Lower leg skin (tissue), 3 donors: ENCODE results near the gene ZMIZ2.

Experiments used
- CTCF ChIP-seq, 3 donors: fragments of 450-650 bp; IDR thresholded peaks; one replicate each; pipeline ENCODE4 v1.5.1; 2016; ENCODE audit warnings: antibody characterized with exemption in 3 of 3, mild to moderate bottlenecking in 3 of 3, moderate library complexity in 2 of 3
- POLR2A ChIP-seq, 2 donors: fragments of 450-650 bp; IDR thresholded peaks; one replicate each; pipeline ENCODE4 v1.6.1; 2016 to 2017; ENCODE audit warnings: antibody characterized with exemption in 2 of 2, mild to moderate bottlenecking in 1 of 2, moderate library complexity in 1 of 2

GRCh38 chr7:44752822-44753221, 4.2 kb downstream of the ZMIZ2 start:
- TF ChIP-seq POLR2A (IDR thresholded peaks at IDR 0.05) (no peak), CTCF (IDR thresholded peaks at IDR 0.05) (no peak)
